Lower leg skin (tissue), 4 donors: ENCODE data around the gene F8. TPM values are rescaled to one million over a fixed set of nuclear protein-coding genes. Genes with fewer than 3 reads are reported as not detected.
"Not testable (repeated sequence)": the region's sequence is repeated elsewhere in the genome, so short reads cannot be mapped to it uniquely, and the experiment has no call there.

Source experiments
- DNase-seq, 2 donors: peaks; one replicate each; pipeline ENCODE4 v3.0.0-alpha.2; 2019; ENCODE audit warnings: low spot score in 2 of 2
- H3K4me3 ChIP-seq: fragments of 200-600 bp; sonication (generic); 2 replicates; pipeline ENCODE4 v1.5.1; 2017; ENCODE audit warnings: mild to moderate bottlenecking, low read depth; ENCODE audit not compliant: poor library complexity, severe bottlenecking
- POLR2A ChIP-seq, 2 donors: fragments of 450-650 bp; IDR thresholded peaks; one replicate each; pipeline ENCODE4 v1.6.1; 2016 to 2017; ENCODE audit warnings: antibody characterized with exemption in 2 of 2, mild to moderate bottlenecking in 1 of 2, moderate library complexity in 1 of 2
- WGBS, 2 donors: methylation state at CpG; one replicate each; pipeline ENCODE4 v1.1.5; 2018; 5-methylcytosine and 5-hydroxymethylcytosine counted together
- intact Hi-C: fragments of 100-400 bp; cut with DNase I; formaldehyde crosslinking; loops from one replicate; pipeline ENCODE4 v1.15.0; 2023; ENCODE audit warnings: low total_unique reads
- total RNA-seq, 4 donors: library from RNA; depleted of rRNA; stranded (reverse); fragments of >200 nt; gene quantifications; one replicate each; pipeline ENCODE4 v1.1.0, GENCODE V29; 2016
- TF ChIP-seq, protein P1 (sequence below), 3 donors: fragments of 450-650 bp; IDR thresholded peaks; one replicate each; pipeline ENCODE4 v1.5.1; 2016; ENCODE audit warnings: antibody characterized with exemption in 3 of 3, mild to moderate bottlenecking in 3 of 3, moderate library complexity in 2 of 3

Gene F8
- total RNA-seq, 4 donors from 2014 or later = 2.0 to 7.3 (median 7.0) TPM

DNA sequence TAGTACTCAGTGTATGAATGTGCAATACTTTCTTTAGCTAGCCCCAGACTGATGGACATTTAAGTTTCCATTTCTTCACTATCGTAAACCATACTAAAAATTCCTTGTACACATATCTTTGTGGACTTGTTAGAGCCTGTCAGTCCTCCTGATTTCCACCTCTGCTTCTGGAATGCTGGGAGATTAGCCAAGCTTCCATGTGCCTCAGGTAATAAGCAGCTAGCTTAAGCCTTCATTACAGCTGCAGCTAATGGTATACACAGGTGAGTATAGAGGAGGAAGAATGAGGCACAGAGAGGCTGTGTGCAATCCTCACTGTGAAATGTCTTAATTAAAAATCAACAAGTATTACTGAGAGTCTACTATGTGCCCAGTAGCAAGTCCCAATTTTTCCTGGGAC, 197.9 kb downstream of the F8 start:
- TF ChIP-seq POLR2A (IDR thresholded peaks at IDR 0.05) = no peak
- TF ChIP-seq, protein P1, sequence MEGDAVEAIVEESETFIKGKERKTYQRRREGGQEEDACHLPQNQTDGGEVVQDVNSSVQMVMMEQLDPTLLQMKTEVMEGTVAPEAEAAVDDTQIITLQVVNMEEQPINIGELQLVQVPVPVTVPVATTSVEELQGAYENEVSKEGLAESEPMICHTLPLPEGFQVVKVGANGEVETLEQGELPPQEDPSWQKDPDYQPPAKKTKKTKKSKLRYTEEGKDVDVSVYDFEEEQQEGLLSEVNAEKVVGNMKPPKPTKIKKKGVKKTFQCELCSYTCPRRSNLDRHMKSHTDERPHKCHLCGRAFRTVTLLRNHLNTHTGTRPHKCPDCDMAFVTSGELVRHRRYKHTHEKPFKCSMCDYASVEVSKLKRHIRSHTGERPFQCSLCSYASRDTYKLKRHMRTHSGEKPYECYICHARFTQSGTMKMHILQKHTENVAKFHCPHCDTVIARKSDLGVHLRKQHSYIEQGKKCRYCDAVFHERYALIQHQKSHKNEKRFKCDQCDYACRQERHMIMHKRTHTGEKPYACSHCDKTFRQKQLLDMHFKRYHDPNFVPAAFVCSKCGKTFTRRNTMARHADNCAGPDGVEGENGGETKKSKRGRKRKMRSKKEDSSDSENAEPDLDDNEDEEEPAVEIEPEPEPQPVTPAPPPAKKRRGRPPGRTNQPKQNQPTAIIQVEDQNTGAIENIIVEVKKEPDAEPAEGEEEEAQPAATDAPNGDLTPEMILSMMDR (IDR thresholded peaks at IDR 0.05) = no peak
- intact Hi-C loops = no loop called here
- no peak overlapping the region for H3K4me3 ChIP-seq
- 48 to 57% methylated on average over 1 of the region's 1 CpG for WGBS, 2 donors
- DNase-seq = no peak

DNA sequence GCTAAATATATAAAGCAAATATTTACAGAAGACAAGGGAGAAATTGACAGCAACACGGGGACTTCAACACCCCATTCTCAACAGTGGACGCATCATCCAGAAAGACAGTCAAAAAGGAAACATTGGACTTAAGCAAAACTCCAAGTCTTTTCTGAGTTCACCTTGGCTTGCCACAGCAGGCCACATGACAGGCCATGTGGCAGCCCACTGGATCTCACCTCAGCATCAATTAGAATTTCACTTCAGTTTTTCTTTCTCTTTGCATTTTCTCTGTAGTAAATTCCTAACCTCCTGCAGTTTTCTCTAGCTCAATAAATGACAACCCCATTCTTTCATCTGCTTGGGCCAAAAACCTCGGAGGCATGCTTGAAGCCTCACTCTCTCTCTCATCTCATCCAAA, 200.5 kb downstream of the F8 start:
- intact Hi-C loops = no loop called here
- TF ChIP-seq POLR2A (IDR thresholded peaks at IDR 0.05) = no peak
- TF ChIP-seq, protein P1 (IDR thresholded peaks at IDR 0.05) = no peak
- WGBS, 2 donors = 72 to 74% methylated on average over 3 of the region's 3 CpGs
- DNase-seq = no peak
- no peak overlapping the region for H3K4me3 ChIP-seq

DNA sequence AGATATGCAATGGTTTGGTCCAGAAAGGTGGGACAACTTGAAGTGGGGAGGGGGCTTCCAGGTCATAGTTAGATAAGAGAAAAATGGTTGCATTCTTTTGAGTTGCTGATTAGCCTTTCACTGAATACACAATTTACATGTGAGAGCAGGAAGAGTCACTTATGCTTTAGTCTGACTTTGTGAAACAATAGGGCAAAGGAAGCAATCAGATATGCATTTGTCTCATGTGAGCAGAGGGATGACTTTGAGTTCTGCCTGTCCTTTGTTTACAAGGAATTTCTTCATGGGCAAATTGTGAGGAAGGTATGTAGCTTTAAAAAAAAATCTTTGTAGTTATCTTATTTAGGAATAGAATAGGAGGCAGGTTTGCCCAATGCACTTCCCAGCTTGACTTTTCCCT, 201.0 kb downstream of the F8 start:
- TF ChIP-seq, protein P1 (IDR thresholded peaks at IDR 0.05) = no peak
- no peak for TF ChIP-seq POLR2A (IDR thresholded peaks at IDR 0.05)
- H3K4me3 ChIP-seq = no peak overlapping the region
- DNase-seq = no peak
- intact Hi-C loops = no loop called here

DNA sequence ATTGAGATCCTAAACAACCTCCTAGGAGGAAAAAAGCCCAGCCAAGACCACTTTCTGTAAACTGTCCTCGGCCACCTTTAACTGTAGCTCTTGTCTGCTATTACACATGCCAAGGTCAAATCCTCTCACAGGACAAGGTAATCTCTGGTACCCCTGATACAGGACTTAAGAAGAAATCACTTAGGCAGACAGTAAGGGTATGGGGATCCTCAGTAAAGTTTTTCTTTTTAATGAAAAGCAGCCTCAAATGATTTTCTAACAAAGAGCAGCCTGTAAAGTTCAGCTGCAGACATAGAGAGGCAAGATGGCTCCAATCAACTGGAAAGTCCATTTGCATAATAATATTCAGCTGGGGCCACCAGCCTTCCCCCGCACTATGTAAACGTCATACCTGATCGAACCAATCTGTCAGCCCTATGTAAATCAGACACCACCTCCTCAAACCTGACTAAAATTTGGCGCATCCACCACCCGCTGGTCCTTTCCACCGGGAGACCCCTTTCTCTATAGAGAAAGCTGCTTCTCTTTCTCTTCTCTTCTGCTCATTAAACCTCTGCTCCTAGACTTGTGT, 202.7 kb downstream of the F8 start:
- DNase-seq = no peak
- WGBS, 2 donors = 73 to 74% methylated on average over 7 of the region's 7 CpGs
- intact Hi-C loops = no loop called here
- H3K4me3 ChIP-seq = no peak overlapping the region
- TF ChIP-seq, protein P1 (IDR thresholded peaks at IDR 0.05) = no peak
- TF ChIP-seq POLR2A (IDR thresholded peaks at IDR 0.05) = no peak

DNA sequence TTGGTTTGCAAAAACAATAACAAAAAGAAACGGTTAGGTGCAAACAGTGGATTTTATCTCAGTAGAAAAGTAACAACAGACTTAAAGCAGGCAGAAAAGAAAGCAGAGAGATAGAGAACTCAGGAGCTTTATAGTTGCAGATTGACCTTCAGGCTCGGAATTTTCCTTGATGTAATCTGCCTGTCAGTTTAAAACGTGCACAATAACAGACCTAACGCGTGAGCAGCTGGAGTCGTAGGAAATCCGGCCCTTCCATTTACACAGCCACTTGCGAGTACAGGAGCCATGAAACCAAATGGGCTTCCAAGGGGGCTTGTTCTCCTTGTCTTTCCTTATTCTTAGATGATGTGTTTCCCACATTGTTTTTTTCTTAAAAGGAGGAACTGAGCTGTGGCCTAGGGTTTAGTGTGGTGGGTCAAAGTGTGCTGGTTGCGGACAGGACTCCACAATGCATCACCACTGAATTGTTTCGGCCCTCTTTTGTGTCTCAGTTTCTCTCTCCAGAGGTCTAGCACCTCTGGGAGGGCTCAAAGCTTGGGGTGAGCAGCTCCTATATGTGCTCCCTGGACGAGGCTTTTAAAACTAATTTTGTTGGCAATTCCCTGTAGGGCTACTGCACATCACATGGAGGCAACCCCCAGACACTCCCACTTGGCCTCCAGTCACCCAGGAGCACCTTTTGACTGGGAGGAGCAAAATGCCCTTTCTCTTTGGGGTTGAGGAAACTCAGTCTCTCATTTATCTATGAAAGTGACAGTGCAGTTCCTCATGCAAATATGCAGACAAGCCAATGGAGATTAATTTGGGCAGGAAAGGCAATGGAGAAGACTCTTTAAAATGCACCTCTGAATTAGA, 203.4 kb downstream of the F8 start:
- 72 to 83% methylated on average over 10 to 11 of the region's 11 CpGs for WGBS, 2 donors
- no peak for DNase-seq
- H3K4me3 ChIP-seq = no peak overlapping the region
- intact Hi-C loops = no loop called here
- TF ChIP-seq POLR2A (IDR thresholded peaks at IDR 0.05) = no peak
- TF ChIP-seq, protein P1 (IDR thresholded peaks at IDR 0.05) = no peak

DNA sequence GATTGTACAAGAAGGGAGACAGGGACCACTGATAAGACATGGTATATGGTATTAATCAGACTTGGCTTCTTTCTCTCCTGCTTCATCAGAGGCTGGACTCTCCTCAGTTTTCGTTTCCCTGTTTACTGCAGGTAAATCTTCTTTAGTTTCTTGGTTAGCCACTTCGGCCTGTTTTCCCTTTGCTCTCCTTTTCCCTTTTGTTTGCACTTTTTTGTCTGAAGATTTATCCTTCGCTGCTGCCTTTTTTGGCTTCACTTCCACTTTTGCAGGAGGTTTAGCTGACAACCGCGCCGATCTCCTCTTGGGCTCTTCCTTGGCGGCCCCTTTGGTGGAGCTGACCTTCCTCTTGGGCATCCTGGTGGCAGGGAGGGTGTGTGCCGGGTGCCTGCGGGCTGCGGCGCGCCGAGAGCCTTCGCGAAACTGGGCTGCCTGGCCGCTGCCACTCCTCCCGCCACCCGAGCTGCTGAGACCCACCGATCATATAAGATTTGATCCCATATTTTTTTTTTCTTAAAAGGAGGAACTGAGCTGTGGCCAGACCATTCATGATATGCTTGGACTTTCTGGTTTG, 205.4 kb downstream of the F8 start:
- 90 to 94% methylated on average over 19 of the region's 19 CpGs for WGBS, 2 donors
- H3K4me3 ChIP-seq, DNase-seq, intact Hi-C loops: not testable (repeated sequence)

DNA sequence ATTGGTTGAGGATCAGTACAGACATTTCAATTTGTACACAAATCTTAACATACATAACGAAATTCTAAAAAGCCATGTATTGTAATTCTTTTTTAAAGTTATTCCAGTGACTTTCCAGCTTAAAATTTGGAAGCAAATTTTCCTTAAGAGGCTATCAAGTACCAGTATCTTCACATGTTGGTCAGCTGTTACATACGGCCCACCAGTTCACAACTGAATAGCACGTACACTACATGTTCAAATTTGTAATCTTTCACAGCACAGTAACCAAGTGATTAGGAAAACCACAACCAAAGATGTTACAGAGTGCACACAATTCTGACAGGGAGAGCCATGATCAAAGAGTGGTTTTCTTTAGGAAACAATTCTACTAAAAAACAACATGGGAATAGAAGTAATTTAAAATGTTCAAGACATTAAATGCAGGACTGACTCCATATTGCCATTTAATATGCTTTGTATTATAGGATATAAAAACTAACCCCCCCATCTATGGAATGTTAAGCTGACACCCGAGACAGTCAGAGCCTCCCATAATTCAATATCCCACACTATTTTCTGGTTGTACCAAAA, 206.1 kb downstream of the F8 start:
- intact Hi-C loops, H3K4me3 ChIP-seq, DNase-seq: not testable (repeated sequence)
- 76 to 81% methylated on average over 4 of the region's 4 CpGs for WGBS, 2 donors
